Stimulated activated CD8-positive, alpha-beta memory T cell treated with anti-CD3 and anti-CD28 coated beads, Interleukin-12 subunit alpha, Interleukin-12 subunit beta, amount 100 ng/mL, for 24 hours (primary cell): ENCODE results near the gene RSPH3.

Experiments
- DNase-seq: peaks from one replicate; pipeline ENCODE4 v3.0.0-alpha.2; 2020; ENCODE audit errors: extremely low read depth

Gene RSPH3

GRCh38 chr6:158933079-158933595, 66.9 kb downstream of the RSPH3 start:
- DNase-seq = no peak

GRCh38 chr6:158928068-158928467, 71.9 kb downstream of the RSPH3 start:
- no peak for DNase-seq

GRCh38 chr6:158926414-158926813, 73.6 kb downstream of the RSPH3 start:
- DNase-seq = no peak

GRCh38 chr6:158924499-158925455, 75.2 kb downstream of the RSPH3 start:
- no peak for DNase-seq

GRCh38 chr6:158923805-158924498, 76.0 kb downstream of the RSPH3 start:
- DNase-seq = no peak
